Gastroesophageal sphincter (tissue), 3 donors: Measurements from ENCODE around the gene CEP104.

Source experiments
- CTCF ChIP-seq, 4 experiments: fragments of 200-600 bp in 2 of 4; fragments of 450-650 bp in 2 of 4; sonication (generic) in 1 of 4; IDR thresholded peaks; one replicate each; pipeline ENCODE4 v1.5.1; 2017 to 2019; ENCODE audit warnings: antibody characterized with exemption in 4 of 4, mild to moderate bottlenecking in 2 of 4, moderate library complexity in 2 of 4
- EP300 ChIP-seq: sonication (generic); formaldehyde crosslinking; IDR thresholded peaks from one replicate; pipeline ENCODE4 v1.6.1; 2017; ENCODE audit warnings: antibody characterized with exemption, mild to moderate bottlenecking
- POLR2A ChIP-seq, 2 donors: fragments of 450-650 bp; IDR thresholded peaks; one replicate each; pipeline ENCODE4 v1.6.1; 2017; ENCODE audit warnings: antibody characterized with exemption in 2 of 2, mild to moderate bottlenecking in 2 of 2, moderate library complexity in 1 of 2
- POLR2AphosphoS5 ChIP-seq: sonication (generic); formaldehyde crosslinking; IDR thresholded peaks from one replicate; pipeline ENCODE4 v1.6.1; 2017; ENCODE audit warnings: antibody characterized with exemption

- TF ChIP-seq POLR2A (IDR thresholded peaks at IDR 0.05) = no peak
- TF ChIP-seq CTCF (IDR thresholded peaks at IDR 0.05) = no peak
- no peak for TF ChIP-seq EP300
- TF ChIP-seq POLR2AphosphoS5 = no peak
These were observed 76.1 kb downstream of the CEP104 start for GRCh38 chr1:3780901-3781300.
